Activated CD4-positive, alpha-beta T cell treated with anti-CD3 and anti-CD28 coated beads, Interleukin-2, amount 50 U/mL, for 48 hours (primary cell): Measurements from ENCODE around the gene TMEM132A.

Source experiments
- DNase-seq, 2 experiments: peaks; one replicate each; pipeline ENCODE4 v3.0.0-alpha.2; 2020

Gene TMEM132A

DNA sequence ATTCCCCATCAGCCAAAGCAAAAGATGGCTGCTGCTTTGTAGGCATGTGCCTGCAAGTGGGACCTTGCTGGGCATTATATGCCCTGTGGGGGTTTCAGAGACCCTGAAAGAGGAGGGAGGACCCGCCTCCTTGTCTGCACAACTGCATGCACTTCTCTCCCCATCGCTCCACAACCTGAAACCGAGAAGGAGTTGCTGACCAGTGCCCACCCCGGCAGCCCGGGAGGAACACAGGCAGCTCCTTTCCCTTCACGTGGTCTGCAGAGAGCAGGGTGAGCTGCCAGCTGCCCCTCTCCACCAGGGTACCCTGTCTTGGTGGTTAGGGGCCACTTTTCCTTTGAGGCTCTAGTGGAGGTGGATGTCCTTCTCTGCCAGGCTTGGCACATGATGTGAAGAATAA, 1.4 kb upstream of the TMEM132A start:
- DNase-seq: no peak

DNA sequence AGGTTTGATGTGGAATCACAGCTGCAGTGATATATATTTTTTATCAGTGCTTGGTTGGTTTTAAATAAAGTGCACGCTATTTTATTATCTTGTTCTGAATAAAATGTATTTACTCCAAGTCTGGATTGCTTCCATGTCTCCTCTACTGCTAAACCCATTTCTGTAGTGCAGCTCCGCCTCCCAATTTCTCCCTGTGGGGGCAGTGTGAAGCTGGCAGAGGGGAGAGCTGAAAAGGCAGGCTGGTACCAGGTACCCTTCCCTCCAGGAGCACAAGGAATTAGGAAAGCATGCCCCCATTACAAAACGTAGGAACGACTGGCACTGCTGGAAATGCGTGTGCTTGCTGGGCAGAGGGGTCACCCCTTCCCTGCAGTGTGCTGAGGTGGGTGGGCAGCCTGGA, 934 bp upstream of the TMEM132A start:
- DNase-seq: no peak

DNA sequence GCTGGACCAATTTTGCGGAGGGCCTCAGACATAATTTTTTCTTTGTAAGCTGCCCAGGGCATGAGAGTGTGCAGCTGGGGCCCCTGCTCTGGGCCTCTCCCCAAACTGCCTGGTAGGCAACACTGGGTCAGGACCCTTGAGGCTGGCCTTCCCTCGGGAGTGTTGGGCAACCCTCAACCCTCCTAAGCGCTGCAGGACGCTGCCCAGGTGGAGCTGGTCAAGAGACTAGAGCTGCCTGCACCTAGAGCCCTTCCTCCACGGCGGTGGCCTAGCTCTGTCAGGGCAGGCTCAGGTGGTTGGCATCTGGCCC, 505 bp upstream of the TMEM132A start:
- no peak for DNase-seq

DNA sequence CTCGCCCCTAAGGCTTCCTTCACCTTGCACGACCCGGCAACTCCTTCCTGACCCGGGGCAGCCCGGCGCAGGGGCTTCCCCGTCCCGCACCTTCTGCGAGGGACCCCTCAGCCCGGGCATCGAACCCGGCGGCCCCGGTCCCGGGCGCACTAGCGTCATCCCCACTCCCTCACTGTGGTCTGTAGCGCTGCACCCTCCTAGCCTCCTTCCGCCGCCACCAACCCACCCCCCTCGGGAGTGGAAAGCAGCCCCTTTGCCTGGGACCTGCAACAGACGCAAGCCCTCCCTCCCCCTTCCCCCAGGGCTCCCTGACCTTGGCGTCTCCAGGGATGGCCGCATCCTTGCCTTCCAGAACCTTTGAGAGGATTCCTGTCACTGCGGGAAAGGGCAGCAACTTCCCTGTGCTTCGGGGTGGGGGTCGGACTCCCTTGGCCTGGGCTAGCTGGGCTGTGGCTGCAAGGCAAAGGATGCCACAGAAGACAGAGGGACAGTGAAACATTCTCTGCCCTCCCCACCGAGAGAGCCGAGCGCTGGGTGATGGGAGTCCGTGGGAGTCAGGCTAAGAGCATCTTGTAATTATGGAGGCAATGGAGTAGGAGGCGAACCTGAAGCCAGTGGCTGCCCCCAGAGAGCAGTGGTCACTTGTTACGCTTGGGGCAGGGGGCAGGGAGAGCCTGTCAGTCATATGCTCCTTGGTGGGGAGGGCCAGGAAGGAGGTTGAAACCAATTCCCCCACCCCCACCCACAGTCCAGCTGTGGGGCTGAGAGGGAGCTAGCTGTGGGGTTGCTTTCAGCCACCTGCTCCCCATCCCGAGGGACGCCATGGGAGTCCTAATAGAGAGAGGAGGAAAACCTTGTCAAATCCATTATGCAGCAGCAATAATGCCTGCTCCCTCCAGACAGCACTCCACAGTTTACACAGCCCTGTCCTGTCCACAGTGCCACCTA, 920 bp downstream of the TMEM132A start:
- DNase-seq: no peak

DNA sequence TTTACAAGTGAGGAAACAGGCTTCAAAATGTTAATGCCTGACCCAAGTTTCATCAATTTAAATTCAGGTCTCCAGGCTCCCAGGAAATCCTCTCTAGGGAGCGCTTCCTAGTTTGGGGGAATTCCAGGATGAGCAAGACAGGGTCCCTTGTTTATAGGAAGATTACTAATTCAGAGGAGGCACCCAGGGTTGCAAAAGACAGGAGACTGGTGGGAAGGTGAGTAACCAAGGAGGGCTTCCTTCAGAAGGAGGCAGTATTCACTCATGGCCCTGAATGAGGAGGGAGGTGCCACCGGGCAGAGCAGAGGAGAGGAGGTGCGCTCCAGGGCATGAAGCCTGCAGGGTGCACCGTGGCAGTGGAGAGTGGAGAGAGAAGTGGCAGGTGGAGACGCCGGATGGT, 1.6 kb downstream of the TMEM132A start:
- DNase-seq: no peak

DNA sequence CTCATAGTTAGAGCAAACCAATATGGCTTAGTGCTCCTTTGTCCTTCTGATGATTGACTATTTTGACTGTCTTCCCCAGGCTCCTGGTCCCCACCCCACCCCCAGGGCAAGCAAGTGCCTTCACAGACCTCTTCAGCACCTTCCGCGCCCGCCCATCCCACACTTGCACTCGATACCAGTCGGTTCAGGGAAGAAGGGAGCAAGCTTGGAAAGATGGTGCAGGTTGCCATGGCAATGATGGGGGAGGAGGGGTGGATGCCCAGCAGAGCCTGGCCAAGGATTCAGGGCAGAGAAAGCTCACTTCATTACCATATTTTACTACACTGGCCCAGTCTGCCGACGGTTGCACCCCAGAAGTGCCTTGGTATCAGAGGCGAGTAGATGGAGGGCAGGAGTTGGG, 2.2 kb downstream of the TMEM132A start:
- DNase-seq: no peak

DNA sequence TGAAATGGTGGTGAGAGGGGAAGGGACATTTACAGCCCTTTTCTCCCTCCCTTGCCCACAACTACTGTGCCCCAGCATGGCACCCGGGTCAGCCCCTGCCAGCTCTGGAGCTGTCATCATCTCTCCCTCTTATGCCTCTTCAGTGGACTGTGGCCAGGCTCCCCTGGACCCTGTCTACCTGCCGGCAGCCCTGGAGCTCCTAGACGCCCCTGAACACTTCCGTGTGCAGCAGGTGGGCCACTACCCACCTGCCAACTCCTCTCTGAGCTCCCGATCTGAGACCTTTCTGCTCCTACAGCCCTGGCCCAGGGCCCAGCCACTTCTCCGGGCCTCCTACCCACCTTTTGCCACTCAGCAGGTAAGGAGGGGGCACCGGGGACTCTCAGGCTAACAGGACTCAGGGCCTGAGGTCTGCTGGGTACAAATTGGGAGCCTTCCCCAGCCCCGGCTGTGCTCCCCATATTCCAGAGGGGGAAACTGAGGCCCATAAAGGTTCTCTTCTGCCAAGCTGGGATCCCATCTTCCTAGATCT, 2.9 kb downstream of the TMEM132A start:
- DNase-seq: no peak

DNA sequence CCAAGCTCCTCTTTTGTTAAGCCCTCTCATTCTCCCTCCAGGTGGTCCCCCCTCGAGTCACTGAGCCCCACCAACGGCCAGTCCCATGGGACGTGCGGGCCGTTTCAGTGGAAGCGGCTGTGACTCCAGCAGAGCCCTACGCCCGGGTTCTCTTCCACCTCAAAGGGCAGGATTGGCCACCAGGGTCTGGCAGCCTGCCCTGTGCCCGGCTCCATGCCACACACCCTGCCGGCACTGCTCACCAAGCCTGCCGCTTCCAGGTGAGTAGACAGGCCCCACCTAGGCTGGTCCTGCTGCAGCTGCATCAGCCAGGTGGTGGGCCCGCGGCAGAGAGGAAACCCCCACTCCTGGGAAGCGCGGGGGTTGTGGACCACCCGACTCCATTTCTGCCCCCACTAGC, 3.3 kb downstream of the TMEM132A start:
- DNase-seq: no peak

DNA sequence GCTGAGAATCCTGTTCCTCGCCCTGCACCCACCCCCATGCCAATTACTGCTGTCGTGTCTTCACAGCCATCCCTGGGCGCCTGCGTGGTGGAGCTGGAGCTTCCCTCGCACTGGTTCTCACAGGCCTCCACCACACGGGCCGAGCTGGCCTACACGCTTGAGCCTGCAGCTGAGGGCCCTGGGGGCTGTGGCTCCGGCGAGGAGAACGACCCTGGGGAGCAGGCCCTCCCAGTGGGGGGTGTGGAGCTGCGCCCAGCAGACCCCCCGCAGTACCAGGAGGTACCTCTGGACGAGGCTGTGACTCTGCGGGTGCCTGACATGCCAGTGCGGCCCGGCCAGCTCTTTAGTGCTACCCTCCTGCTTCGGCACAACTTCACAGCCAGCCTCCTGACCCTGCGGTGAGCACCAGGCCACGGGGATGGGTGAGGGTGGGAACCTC, 4.3 kb downstream of the TMEM132A start:
- DNase-seq: no peak

DNA sequence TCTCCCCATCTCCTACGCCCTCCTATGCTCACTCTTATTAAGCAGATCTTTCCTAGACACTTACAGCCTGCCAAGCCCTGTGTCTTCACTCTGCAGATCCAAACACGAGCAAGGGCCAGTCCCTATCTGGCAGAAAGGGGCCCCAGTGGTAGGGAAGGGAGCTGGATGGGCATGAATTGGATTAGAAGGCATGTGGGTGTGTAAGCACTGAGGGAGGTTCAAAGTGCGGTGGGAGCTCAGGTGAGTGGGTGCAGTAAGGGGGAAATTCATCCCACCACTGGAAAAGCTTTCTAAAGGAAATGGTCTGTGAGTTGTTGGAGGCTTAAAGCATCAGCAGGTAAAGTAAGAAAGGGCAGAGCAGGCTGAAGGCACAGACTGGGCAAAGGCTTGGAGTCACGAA, 5.5 kb downstream of the TMEM132A start:
- no peak for DNase-seq

DNA sequence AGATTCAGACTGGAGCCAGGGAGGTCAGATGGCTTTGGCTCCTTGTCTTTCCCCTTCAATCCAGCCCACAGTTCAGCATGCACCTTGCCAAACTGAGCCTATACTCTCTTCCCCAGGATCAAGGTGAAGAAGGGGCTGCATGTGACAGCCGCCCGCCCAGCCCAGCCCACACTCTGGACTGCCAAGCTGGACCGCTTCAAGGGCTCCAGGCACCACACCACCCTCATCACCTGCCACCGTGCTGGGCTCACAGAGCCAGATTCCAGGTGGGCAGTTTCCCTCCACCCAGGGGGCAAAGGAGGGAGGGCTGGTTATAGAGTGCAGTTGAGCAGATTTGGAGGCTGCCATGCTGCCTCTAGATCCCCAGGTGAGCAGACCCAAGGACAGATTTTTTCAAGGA, 6.1 kb downstream of the TMEM132A start:
- no peak for DNase-seq

DNA sequence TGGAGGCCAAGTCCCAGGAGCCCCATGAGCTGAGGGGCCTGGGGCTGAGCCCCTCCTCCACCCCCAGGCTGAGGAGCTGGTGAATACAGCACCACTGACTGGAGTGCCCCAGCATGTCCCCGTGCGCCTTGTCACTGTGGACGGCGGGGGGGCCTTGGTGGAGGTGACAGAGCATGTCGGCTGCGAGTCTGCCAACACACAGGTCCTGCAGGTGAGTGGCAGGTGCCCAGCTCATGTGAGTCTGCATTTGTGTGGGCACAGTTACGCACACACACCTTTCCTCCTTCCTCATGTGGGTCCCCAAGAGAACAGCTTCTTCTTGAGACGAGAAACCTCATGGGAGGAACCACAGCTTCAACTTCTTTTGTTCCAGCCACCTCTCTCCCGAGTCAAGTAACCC, 7.7 kb downstream of the TMEM132A start:
- no peak for DNase-seq

DNA sequence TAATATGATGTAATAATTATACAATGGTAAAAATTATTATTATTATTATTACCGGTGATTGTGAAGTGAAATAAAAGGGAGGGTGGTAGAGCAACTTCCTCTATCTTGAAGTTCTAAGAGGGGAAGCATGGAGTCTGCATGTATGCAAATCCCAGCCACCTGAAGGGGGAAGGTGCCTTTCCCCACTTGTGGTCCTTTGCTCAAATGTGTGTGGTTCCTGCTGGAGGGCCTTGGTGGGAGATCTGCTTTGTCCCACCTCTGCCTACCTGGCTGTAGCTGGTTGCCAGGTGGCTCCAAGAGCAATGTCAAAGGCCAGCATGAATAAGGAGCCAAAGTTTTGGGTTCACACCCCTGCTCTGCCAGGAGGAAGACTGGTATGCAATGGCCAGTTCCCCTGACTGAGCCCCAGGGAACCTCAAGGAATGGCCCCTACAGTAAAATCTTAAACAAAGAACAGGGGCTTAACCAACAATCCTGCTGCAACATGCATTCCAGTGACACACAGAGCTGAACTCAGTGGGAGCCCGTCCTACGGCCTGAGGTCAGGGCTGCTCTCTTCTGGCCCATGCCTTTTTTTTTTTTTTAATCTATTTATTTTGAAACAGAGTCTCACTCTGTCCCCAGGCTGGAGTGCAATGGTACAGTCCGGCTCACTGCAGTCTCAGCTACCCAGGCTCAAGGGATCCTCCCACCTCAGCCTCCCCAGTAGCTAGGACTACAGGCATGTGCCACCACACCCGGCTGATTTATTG, 8.5 kb downstream of the TMEM132A start:
- no peak for DNase-seq

DNA sequence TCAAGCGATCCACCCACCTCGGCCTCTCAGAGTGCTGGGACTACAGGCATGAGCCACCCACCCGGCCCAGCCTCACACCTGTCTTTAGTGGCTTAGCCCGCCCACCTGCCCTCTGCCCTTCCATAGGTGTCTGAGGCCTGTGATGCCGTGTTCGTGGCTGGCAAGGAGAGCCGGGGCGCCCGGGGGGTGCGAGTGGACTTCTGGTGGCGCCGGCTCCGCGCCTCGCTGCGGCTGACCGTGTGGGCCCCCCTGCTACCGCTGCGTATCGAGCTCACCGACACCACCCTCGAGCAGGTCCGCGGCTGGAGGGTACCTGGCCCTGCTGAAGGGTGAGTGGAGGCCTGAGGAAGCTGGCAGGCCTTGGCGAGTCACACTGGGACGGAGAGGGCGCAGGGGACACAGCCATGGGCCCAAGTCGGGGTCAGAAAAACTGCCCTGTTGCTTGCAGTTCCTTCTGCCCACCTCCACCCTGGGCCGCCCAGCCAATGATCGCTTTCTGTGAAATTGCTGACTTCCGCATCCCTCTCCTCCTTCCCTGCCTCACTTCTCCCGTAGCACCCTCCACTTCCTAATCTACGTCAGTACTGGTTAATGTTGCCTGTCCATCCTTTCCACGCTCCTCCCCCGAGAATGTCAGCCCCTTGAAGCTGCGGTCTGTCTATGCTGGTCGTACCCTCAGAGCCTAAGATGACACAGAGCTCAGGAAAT, 9.3 kb downstream of the TMEM132A start:
- DNase-seq: no peak

DNA sequence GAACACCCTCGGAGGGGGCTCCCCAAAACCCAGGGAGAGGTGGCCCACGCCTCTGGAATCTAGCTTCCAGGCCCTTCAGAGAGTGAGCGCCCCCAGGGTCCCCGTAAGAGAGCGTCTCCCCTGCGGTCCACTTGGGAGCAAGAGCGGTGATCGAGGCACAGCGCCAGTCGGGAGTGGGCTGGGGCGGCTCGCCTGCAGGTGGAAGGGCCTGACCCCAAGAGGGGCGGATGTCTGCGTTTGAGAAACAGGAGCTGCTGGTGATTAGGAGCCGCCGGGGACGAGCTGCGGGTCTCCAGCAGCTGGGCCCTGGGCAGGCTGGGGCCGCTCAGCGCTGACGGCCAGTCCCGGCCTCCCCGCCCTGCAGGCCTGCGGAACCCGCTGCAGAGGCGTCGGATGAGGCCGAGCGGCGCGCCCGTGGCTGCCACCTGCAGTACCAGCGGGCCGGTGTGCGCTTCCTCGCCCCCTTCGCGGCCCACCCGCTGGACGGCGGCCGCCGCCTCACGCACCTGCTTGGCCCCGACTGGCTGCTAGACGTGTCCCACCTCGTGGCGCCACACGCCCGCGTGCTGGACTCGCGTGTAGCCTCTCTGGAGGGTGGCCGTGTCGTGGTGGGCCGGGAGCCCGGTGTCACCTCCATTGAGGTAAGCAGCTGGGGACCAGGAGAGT, 10.0 kb downstream of the TMEM132A start:
- no peak for DNase-seq

DNA sequence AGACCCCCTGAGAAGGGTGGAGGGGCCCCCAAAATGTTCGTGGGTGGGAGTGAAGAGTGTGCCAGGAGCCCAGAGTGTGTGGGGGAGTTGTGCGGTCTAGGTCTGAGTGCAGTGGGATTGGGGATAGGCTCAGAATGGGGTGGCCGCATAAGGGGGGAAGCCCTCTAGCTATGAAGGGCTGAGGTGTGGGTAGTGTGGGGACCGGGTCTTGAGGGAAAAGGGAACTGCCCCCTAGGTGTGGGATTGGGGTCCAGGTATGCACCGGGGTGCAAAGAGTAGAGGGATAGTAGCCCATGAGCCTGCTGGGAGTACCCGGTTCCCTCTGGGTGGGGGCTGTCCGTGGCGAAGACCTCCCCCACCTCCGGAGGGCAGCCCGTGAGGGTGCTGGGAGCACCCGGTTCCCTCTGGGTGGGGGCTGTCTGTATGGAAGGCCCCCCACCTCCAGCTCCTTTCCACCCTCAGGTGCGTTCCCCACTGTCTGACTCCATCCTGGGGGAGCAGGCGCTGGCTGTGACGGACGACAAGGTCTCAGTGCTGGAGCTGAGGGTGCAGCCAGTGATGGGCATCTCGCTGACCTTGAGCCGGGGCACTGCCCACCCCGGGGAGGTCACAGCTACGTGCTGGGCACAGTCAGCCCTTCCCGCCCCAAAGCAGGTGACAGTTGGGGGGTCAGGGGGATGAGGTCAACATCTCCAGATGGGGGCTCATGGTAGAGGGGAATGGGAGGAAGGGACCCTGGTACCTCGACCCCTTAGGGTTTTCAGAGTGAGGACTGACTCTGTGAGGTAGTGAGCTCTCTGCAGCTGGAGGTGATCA, 10.7 kb downstream of the TMEM132A start:
- no peak for DNase-seq

DNA sequence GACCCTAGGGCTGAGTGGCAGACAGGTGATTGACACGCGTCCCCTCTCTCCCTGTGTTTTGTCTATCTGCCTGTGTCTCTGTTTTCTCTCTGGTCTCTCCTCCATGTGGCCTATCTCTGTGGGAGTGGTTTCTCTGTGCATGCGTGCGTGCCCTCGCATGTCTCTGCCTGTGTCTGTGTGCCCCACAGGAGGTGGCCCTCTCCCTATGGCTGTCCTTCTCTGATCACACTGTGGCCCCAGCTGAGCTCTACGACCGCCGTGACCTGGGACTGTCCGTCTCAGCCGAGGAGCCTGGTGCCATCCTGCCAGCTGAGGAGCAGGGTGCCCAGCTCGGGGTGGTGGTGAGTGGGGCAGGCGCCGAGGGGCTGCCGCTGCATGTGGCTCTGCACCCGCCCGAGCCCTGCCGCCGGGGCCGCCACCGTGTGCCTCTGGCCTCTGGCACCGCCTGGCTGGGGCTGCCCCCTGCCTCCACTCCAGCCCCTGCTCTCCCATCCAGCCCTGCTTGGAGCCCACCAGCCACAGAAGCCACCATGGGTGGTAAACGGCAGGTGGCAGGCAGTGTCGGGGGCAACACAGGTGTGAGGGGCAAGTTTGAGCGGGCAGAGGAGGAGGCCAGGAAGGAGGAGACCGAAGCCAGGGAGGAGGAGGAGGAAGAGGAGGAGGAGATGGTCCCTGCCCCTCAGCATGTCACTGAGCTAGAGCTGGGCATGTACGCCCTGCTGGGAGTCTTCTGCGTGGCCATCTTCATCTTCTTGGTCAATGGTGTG, 11.6 kb downstream of the TMEM132A start:
- no peak for DNase-seq

DNA sequence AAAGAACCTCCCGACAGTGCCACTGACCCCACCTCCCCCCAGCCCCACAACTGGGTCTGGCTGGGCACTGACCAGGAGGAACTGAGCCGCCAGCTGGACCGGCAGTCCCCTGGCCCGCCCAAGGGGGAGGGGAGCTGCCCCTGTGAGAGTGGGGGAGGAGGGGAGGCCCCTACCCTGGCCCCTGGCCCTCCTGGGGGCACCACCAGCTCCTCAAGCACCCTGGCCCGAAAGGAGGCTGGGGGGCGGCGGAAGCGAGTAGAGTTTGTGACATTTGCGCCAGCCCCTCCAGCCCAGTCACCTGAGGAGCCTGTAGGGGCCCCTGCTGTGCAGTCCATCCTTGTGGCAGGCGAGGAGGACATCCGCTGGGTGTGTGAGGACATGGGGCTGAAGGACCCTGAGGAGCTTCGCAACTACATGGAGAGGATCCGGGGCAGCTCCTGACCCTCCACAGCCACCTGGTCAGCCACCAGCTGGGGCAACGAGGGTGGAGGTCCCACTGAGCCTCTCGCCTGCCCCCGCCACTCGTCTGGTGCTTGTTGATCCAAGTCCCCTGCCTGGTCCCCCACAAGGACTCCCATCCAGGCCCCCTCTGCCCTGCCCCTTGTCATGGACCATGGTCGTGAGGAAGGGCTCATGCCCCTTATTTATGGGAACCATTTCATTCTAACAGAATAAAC, 12.3 kb downstream of the TMEM132A start:
- DNase-seq: no peak

DNA sequence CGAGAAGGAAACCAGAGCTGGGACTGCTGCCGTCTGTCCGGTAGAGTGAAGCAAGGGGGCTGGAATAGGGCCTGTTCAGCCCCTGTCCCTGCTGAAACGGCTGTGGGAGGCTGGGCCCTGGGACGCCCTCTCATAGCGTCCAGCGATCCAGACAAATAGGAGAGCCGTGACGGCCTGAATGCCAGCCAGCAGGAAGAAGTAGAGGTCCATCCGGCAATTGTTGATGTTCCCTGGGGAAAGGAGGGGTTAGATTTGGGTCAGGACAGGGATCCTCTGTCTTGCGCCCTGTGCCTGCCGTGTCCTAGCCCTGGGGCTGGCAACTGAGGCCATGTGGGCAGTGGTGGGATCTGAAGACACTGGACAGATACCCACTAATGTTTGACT, 12.9 kb downstream of the TMEM132A start:
- no peak for DNase-seq

DNA sequence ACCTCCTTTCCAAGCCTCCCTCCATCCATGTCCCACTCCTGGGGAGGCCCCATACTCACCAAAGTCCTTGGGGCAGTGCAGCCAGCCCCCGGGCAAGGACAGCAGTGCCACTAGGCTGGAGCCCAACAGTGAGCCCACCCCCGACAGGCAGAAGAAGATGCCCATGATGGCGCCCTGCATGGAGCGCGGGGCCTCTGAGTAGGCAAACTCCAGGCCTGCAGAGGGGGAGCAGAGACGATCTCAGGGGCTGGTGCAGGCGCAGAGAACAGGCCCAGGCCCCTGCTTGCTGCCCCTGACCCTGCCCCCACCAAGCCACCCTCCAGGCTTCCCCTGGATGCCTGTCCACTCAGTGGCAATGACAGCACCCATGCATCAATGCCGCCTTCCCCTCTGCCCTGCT, 13.6 kb downstream of the TMEM132A start:
- DNase-seq: no peak

DNA sequence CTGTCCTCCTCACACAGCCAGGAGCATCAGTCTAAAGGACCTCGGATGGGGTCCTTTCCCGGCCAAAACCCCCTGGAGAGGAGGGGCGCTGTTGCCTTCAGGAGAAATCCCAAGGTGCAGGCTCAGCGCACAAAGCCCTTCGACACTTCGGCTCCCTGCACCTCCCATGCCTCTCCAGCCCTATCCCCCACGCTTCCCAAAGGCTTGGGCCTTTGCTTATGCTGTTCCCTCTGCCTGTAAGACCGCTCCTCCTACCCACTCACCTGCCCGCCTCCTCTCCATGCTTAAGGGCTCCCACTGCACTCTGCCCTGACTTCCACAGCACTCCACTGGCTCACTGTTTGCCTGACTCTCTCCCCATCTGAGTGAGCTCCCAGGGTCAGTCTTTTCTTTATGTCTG, 14.2 kb downstream of the TMEM132A start:
- no peak for DNase-seq
